HUES6 (cell line): ENCODE results near the gene CREBBP.

Experiments used
- H3K27ac ChIP-seq: 2 replicates; pipeline ENCODE4 v1.7.0; 2013; ENCODE audit warnings: low read depth, mild to moderate bottlenecking, low read length, inconsistent platforms
- H3K27me3 ChIP-seq: 2 replicates; pipeline ENCODE4 v1.6.1; 2013; ENCODE audit warnings: low read length; ENCODE audit not compliant: control insufficient read depth, insufficient read depth
- H3K36me3 ChIP-seq: 2 replicates; pipeline ENCODE4 v1.6.1; 2013; ENCODE audit warnings: low read length; ENCODE audit not compliant: control insufficient read depth, insufficient read depth
- H3K4me1 ChIP-seq: 2 replicates; pipeline ENCODE4 v1.6.1; 2013; ENCODE audit warnings: low read length; ENCODE audit not compliant: control insufficient read depth, insufficient read depth
- H3K4me3 ChIP-seq: 2 replicates; pipeline ENCODE4 v1.5.1; 2013; ENCODE audit warnings: low read depth, low read length
- H3K9ac ChIP-seq: one replicate; pipeline ENCODE4 v1.6.1; 2013; ENCODE audit warnings: mild to moderate bottlenecking, low read length
- H3K9me3 ChIP-seq: 2 replicates; pipeline ENCODE4 v1.6.1; 2013; ENCODE audit warnings: low read depth, low read length; ENCODE audit not compliant: control insufficient read depth, insufficient read depth

The CREBBP gene

GRCh38 chr16:3791701-3792100 is 88.8 kb downstream of the CREBBP start:
- H3K4me1 ChIP-seq, result no peaks in the 10 kb centered on the region
- peaks cover 43% of the 10 kb centered on the region for H3K36me3 ChIP-seq
- no peaks in the 10 kb centered on the region for H3K9me3 ChIP-seq
- H3K9ac ChIP-seq, result no peak overlapping the region
- no peaks in the 10 kb centered on the region for H3K27me3 ChIP-seq
- no peak overlapping the region for H3K4me3 ChIP-seq
- H3K27ac ChIP-seq, result no peak overlapping the region

GRCh38 chr16:3789375-3790099 is 91.0 kb downstream of the CREBBP start:
- H3K27ac ChIP-seq, result no peak overlapping the region
- H3K27me3 ChIP-seq, result no peaks in the 10 kb centered on the region
- no peak overlapping the region for H3K9ac ChIP-seq
- H3K9me3 ChIP-seq, result no peaks in the 10 kb centered on the region
- no peaks in the 10 kb centered on the region for H3K4me1 ChIP-seq
- no peak overlapping the region for H3K4me3 ChIP-seq
- H3K36me3 ChIP-seq, result peaks cover 45% of the 10 kb centered on the region

- Histone ChIP-seq H3K9me3 (no peaks in the 10 kb centered on the region), H3K4me3 (no peak overlapping the region), H3K4me1 (no peaks in the 10 kb centered on the region), H3K27me3 (no peaks in the 10 kb centered on the region), H3K27ac (no peak overlapping the region), H3K9ac (no peak overlapping the region), H3K36me3 (peaks cover 45% of the 10 kb centered on the region)
These were observed 91.7 kb downstream of the CREBBP start for GRCh38 chr16:3788711-3789374.

- no peaks in the 10 kb centered on the region for H3K9me3 ChIP-seq
- no peak overlapping the region for H3K4me3 ChIP-seq
- H3K36me3 ChIP-seq, result peaks cover 49% of the 10 kb centered on the region
- H3K4me1 ChIP-seq, result no peaks in the 10 kb centered on the region
- H3K27ac ChIP-seq, result no peak overlapping the region
- H3K27me3 ChIP-seq, result no peaks in the 10 kb centered on the region
- H3K9ac ChIP-seq, result no peak overlapping the region
These were observed 92.4 kb downstream of the CREBBP start for GRCh38 chr16:3787924-3788661.

- no peak overlapping the region for H3K4me3 ChIP-seq
- no peaks in the 10 kb centered on the region for H3K4me1 ChIP-seq
- peaks cover 49% of the 10 kb centered on the region for H3K36me3 ChIP-seq
- no peak overlapping the region for H3K9ac ChIP-seq
- H3K27ac ChIP-seq, result no peak overlapping the region
- H3K9me3 ChIP-seq, result no peaks in the 10 kb centered on the region
- no peaks in the 10 kb centered on the region for H3K27me3 ChIP-seq
These were observed 95.1 kb downstream of the CREBBP start for GRCh38 chr16:3785413-3785812.

GRCh38 chr16:3783516-3783915 is 97.0 kb downstream of the CREBBP start:
- Histone ChIP-seq H3K27ac (no peak overlapping the region), H3K4me3 (no peak overlapping the region), H3K9ac (no peak overlapping the region), H3K9me3 (no peaks in the 10 kb centered on the region), H3K27me3 (no peaks in the 10 kb centered on the region), H3K36me3 (peaks cover 58% of the 10 kb centered on the region), H3K4me1 (no peaks in the 10 kb centered on the region)

- no peak overlapping the region for H3K27ac ChIP-seq
- no peak overlapping the region for H3K4me3 ChIP-seq
- no peaks in the 10 kb centered on the region for H3K4me1 ChIP-seq
- H3K9me3 ChIP-seq, result no peaks in the 10 kb centered on the region
- H3K27me3 ChIP-seq, result no peaks in the 10 kb centered on the region
- H3K9ac ChIP-seq, result no peak overlapping the region
- peaks cover 68% of the 10 kb centered on the region for H3K36me3 ChIP-seq
These were observed 97.9 kb downstream of the CREBBP start for GRCh38 chr16:3782566-3782965.

GRCh38 chr16:3781421-3781820 is 99.1 kb downstream of the CREBBP start:
- Histone ChIP-seq H3K4me3 (no peak overlapping the region), H3K36me3 (peaks cover 66% of the 10 kb centered on the region), H3K9ac (no peak overlapping the region), H3K9me3 (no peaks in the 10 kb centered on the region), H3K27me3 (no peaks in the 10 kb centered on the region), H3K27ac (no peak overlapping the region), H3K4me1 (no peaks in the 10 kb centered on the region)

GRCh38 chr16:3780570-3780969 is 99.9 kb downstream of the CREBBP start:
- no peaks in the 10 kb centered on the region for H3K27me3 ChIP-seq
- H3K4me1 ChIP-seq, result no peaks in the 10 kb centered on the region
- H3K9ac ChIP-seq, result no peak overlapping the region
- H3K27ac ChIP-seq, result no peak overlapping the region
- no peak overlapping the region for H3K4me3 ChIP-seq
- peaks cover 72% of the 10 kb centered on the region for H3K36me3 ChIP-seq
- H3K9me3 ChIP-seq, result no peaks in the 10 kb centered on the region

- H3K4me3 ChIP-seq, result no peak overlapping the region
- H3K9me3 ChIP-seq, result no peaks in the 10 kb centered on the region
- H3K4me1 ChIP-seq, result no peaks in the 10 kb centered on the region
- peaks cover 85% of the 10 kb centered on the region for H3K36me3 ChIP-seq
- H3K27ac ChIP-seq, result no peak overlapping the region
- no peak overlapping the region for H3K9ac ChIP-seq
- H3K27me3 ChIP-seq, result no peaks in the 10 kb centered on the region
These were observed 104.2 kb downstream of the CREBBP start for GRCh38 chr16:3776316-3776715.

GRCh38 chr16:3774819-3775218 is 105.7 kb downstream of the CREBBP start:
- Histone ChIP-seq H3K9me3 (no peaks in the 10 kb centered on the region), H3K36me3 (peaks cover 85% of the 10 kb centered on the region), H3K27me3 (no peaks in the 10 kb centered on the region), H3K27ac (no peak overlapping the region), H3K9ac (no peak overlapping the region), H3K4me3 (no peak overlapping the region), H3K4me1 (no peaks in the 10 kb centered on the region)
